Measurements from ENCODE around the gene NIM1K.
"Not testable (repeated sequence)": the region's sequence is repeated elsewhere in the genome, so short reads cannot be mapped to it uniquely, and the experiment has no call there.

Gene NIM1K

GRCh38 chr5:43290726-43291125, 98.7 kb downstream of the NIM1K start:
- DNase-seq (ENCODE audit: low spot score in 2 of 2) (no peak), ATAC-seq (ENCODE audit: low read depth) (no peak)
- Mint-ChIP-seq H3K27ac (no peak overlapping the region), H3K36me3 (peaks cover 33% of the 10 kb centered on the region), H3K4me3 (no peak overlapping the region), H3K27me3 (no peaks in the 10 kb centered on the region), H3K4me1 (no peaks in the 10 kb centered on the region), H3K9me3 (peaks cover 1% of the 10 kb centered on the region)

- no peaks in the 10 kb centered on the region for H3K27me3 Mint-ChIP-seq
- H3K9me3 Mint-ChIP-seq = no peaks in the 10 kb centered on the region
- H3K27ac Mint-ChIP-seq = no peak overlapping the region
- H3K4me3 Mint-ChIP-seq = no peak overlapping the region
- ATAC-seq (ENCODE audit: low read depth) (no peak), DNase-seq (ENCODE audit: low spot score in 2 of 2) (no peak)
- peaks cover 37% of the 10 kb centered on the region for H3K36me3 Mint-ChIP-seq
- peaks cover 4% of the 10 kb centered on the region for H3K4me1 Mint-ChIP-seq
Observed at GRCh38 chr5:43294226-43294625, 102.2 kb downstream of the NIM1K start.

- no peak overlapping the region for H3K27ac Mint-ChIP-seq
- ATAC-seq (ENCODE audit: low read depth) (no peak), DNase-seq (ENCODE audit: low spot score in 2 of 2) (no peak)
- no peak overlapping the region for H3K4me3 Mint-ChIP-seq
- no peaks in the 10 kb centered on the region for H3K27me3 Mint-ChIP-seq
- H3K9me3 Mint-ChIP-seq = no peaks in the 10 kb centered on the region
- peaks cover 4% of the 10 kb centered on the region for H3K4me1 Mint-ChIP-seq
- H3K36me3 Mint-ChIP-seq = peaks cover 34% of the 10 kb centered on the region
Observed at GRCh38 chr5:43295202-43295601, 103.2 kb downstream of the NIM1K start.

- Mint-ChIP-seq H3K36me3 (peaks cover 36% of the 10 kb centered on the region), H3K4me3 (no peak overlapping the region), H3K9me3 (no peaks in the 10 kb centered on the region), H3K27me3 (no peaks in the 10 kb centered on the region), H3K27ac (no peak overlapping the region), H3K4me1 (peaks cover 10% of the 10 kb centered on the region)
- ATAC-seq (ENCODE audit: low read depth) (no peak), DNase-seq (ENCODE audit: low spot score in 2 of 2) (no peak)
Observed at GRCh38 chr5:43296835-43297234, 104.8 kb downstream of the NIM1K start.

GRCh38 chr5:43298443-43298842, 106.4 kb downstream of the NIM1K start:
- peaks cover 17% of the 10 kb centered on the region for H3K4me1 Mint-ChIP-seq
- DNase-seq (ENCODE audit: low spot score in 2 of 2) = no peak
- H3K27me3 Mint-ChIP-seq = no peaks in the 10 kb centered on the region
- H3K9me3 Mint-ChIP-seq = no peaks in the 10 kb centered on the region
- no peak for ATAC-seq (ENCODE audit: low read depth)
- H3K4me3 Mint-ChIP-seq = no peak overlapping the region
- peaks cover 40% of the 10 kb centered on the region for H3K36me3 Mint-ChIP-seq
- H3K27ac Mint-ChIP-seq = no peak overlapping the region

- Mint-ChIP-seq H3K4me1 (peaks cover 19% of the 10 kb centered on the region), H3K27ac (no peak overlapping the region), H3K4me3 (no peak overlapping the region), H3K27me3 (no peaks in the 10 kb centered on the region), H3K9me3 (no peaks in the 10 kb centered on the region), H3K36me3 (peaks cover 30% of the 10 kb centered on the region)
- DNase-seq (ENCODE audit: low spot score in 2 of 2) = no peak
- ATAC-seq (ENCODE audit: low read depth) = no peak
Observed at GRCh38 chr5:43300112-43300511, 108.1 kb downstream of the NIM1K start.

- DNase-seq (ENCODE audit: low spot score in 2 of 2) (no peak), ATAC-seq (ENCODE audit: low read depth) (no peak)
- peaks cover 23% of the 10 kb centered on the region for H3K4me1 Mint-ChIP-seq
- peaks cover 24% of the 10 kb centered on the region for H3K36me3 Mint-ChIP-seq
- no peak overlapping the region for H3K4me3 Mint-ChIP-seq
- H3K27ac Mint-ChIP-seq = peak overlapping the region; percentile 19
- no peaks in the 10 kb centered on the region for H3K27me3 Mint-ChIP-seq
- H3K9me3 Mint-ChIP-seq = no peaks in the 10 kb centered on the region
Observed at GRCh38 chr5:43301653-43302091, 109.6 kb downstream of the NIM1K start.

GRCh38 chr5:43302481-43302880, 110.5 kb downstream of the NIM1K start:
- H3K4me1 Mint-ChIP-seq = peaks cover 23% of the 10 kb centered on the region
- peak overlapping the region; percentile 31 for H3K27ac Mint-ChIP-seq
- H3K9me3 Mint-ChIP-seq = no peaks in the 10 kb centered on the region
- H3K36me3 Mint-ChIP-seq = peaks cover 18% of the 10 kb centered on the region
- H3K27me3 Mint-ChIP-seq = no peaks in the 10 kb centered on the region
- no peak overlapping the region for H3K4me3 Mint-ChIP-seq
- ATAC-seq (ENCODE audit: low read depth) = no peak
- no peak for DNase-seq (ENCODE audit: low spot score in 2 of 2)

- no peak for ATAC-seq (ENCODE audit: low read depth)
- peak overlapping the region; percentile 35 for H3K27ac Mint-ChIP-seq
Observed at GRCh38 chr5:43303242-43303641, 111.2 kb downstream of the NIM1K start.

GRCh38 chr5:43304525-43304924, 112.5 kb downstream of the NIM1K start:
- H3K36me3 Mint-ChIP-seq = peaks cover 11% of the 10 kb centered on the region
- H3K4me1 Mint-ChIP-seq = peaks cover 27% of the 10 kb centered on the region
- H3K27me3 Mint-ChIP-seq = no peaks in the 10 kb centered on the region
- no peak for ATAC-seq (ENCODE audit: low read depth)
- no peak overlapping the region for H3K4me3 Mint-ChIP-seq
- peak overlapping the region; percentile 50 for H3K27ac Mint-ChIP-seq
- no peak for DNase-seq (ENCODE audit: low spot score in 2 of 2)
- H3K9me3 Mint-ChIP-seq = no peaks in the 10 kb centered on the region

More at GRCh38 chr5:43303242-43303641, 111.2 kb downstream of the NIM1K start:
- Mint-ChIP-seq H3K36me3 (peaks cover 16% of the 10 kb centered on the region), H3K4me3 (no peak overlapping the region), H3K4me1 (peaks cover 25% of the 10 kb centered on the region), H3K9me3 (no peaks in the 10 kb centered on the region), H3K27me3 (no peaks in the 10 kb centered on the region)
- no peak for DNase-seq (ENCODE audit: low spot score in 2 of 2)

GRCh38 chr5:43305948-43306565, 114.0 kb downstream of the NIM1K start:
- no peaks in the 10 kb centered on the region for H3K27me3 Mint-ChIP-seq
- H3K27ac Mint-ChIP-seq = no peak overlapping the region
- DNase-seq (ENCODE audit: low spot score in 2 of 2) (peak in 1 of 2 donors; percentile 24), ATAC-seq (ENCODE audit: low read depth) (peak; percentile 75)
- H3K4me3 Mint-ChIP-seq = no peak overlapping the region
- peaks cover 9% of the 10 kb centered on the region for H3K36me3 Mint-ChIP-seq
- H3K9me3 Mint-ChIP-seq = no peaks in the 10 kb centered on the region
- peaks cover 31% of the 10 kb centered on the region for H3K4me1 Mint-ChIP-seq

GRCh38 chr5:43306954-43307353, 114.9 kb downstream of the NIM1K start:
- H3K27ac Mint-ChIP-seq; ATAC-seq (ENCODE audit: low read depth); H3K9me3 Mint-ChIP-seq; H3K27me3 Mint-ChIP-seq; H3K4me3 Mint-ChIP-seq; DNase-seq (ENCODE audit: low spot score in 2 of 2); H3K36me3 Mint-ChIP-seq: not testable (repeated sequence)
- peaks cover 27% of the 10 kb centered on the region for H3K4me1 Mint-ChIP-seq

GRCh38 chr5:43309122-43309521, 117.1 kb downstream of the NIM1K start:
- H3K27ac Mint-ChIP-seq = no peak overlapping the region
- no peaks in the 10 kb centered on the region for H3K9me3 Mint-ChIP-seq
- peaks cover 30% of the 10 kb centered on the region for H3K4me1 Mint-ChIP-seq
- no peak for ATAC-seq (ENCODE audit: low read depth)
- no peaks in the 10 kb centered on the region for H3K27me3 Mint-ChIP-seq
- H3K36me3 Mint-ChIP-seq = no peaks in the 10 kb centered on the region
- no peak for DNase-seq (ENCODE audit: low spot score in 2 of 2)
- H3K4me3 Mint-ChIP-seq = no peak overlapping the region

GRCh38 chr5:43309637-43310036, 117.6 kb downstream of the NIM1K start:
- no peak overlapping the region for H3K4me3 Mint-ChIP-seq
- peaks cover 1% of the 10 kb centered on the region for H3K9me3 Mint-ChIP-seq
- ATAC-seq (ENCODE audit: low read depth) (no peak), DNase-seq (ENCODE audit: low spot score in 2 of 2) (no peak)
- no peaks in the 10 kb centered on the region for H3K36me3 Mint-ChIP-seq
- H3K4me1 Mint-ChIP-seq = peaks cover 30% of the 10 kb centered on the region
- no peak overlapping the region for H3K27ac Mint-ChIP-seq
- H3K27me3 Mint-ChIP-seq = peaks cover 2% of the 10 kb centered on the region

GRCh38 chr5:43312076-43312661, 120.1 kb downstream of the NIM1K start:
- Mint-ChIP-seq H3K27me3 (peaks cover 2% of the 10 kb centered on the region), H3K36me3 (no peaks in the 10 kb centered on the region), H3K9me3 (peaks cover 1% of the 10 kb centered on the region), H3K4me3 (peak overlapping the region; percentile 100), H3K4me1 (peaks cover 30% of the 10 kb centered on the region), H3K27ac (peak overlapping the region; percentile 98)
- DNase-seq (ENCODE audit: low spot score in 2 of 2) (no peak), ATAC-seq (ENCODE audit: low read depth) (no peak)
